Brain pericyte (primary cell): ENCODE results near the gene GUCD1.

Experiments
- DNase-seq: peaks from one replicate; pipeline ENCODE4 v3.0.0-alpha.2; 2012; ENCODE audit warnings: low read depth, low spot score

The GUCD1 gene

DNA sequence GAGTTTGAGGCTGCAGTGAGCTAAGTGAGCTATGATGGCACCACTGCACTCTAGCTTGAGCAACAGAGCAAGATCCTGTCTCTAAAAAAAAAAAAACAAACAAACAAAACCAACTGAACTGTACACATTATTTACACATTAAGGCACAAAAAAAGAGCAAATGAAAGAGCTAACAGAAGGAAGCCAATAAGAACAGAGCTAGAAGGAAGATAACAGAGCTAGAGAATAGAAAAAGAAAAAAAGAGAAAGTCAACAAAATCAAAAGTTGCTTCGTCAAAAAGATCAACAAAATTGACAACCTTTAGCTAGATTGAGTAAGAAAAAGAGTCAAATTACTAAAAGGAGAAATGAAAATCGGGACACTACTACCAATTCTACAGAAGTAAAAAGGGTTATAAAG lies 25.0 kb downstream of the GUCD1 start:
- no peak for DNase-seq

DNA sequence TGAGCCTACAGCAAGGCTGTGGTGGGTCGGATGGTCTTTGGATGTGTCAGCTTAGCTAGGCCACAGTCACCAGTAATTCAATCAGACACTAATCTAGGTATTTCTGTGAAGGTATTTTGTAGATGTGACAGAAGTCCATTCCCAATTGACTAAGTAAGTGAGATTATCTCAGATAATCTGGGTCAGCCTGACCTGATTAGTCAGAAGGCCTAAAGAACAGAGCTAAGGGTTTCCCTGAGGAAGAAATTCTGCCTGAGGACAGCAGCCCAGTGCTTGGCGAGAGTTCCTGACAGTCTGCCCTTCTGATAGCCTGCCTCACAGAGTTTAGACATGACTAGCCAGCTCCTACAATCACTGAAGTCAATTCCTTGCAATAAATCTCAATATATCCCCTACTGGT lies 28.7 kb downstream of the GUCD1 start:
- no peak for DNase-seq

DNA sequence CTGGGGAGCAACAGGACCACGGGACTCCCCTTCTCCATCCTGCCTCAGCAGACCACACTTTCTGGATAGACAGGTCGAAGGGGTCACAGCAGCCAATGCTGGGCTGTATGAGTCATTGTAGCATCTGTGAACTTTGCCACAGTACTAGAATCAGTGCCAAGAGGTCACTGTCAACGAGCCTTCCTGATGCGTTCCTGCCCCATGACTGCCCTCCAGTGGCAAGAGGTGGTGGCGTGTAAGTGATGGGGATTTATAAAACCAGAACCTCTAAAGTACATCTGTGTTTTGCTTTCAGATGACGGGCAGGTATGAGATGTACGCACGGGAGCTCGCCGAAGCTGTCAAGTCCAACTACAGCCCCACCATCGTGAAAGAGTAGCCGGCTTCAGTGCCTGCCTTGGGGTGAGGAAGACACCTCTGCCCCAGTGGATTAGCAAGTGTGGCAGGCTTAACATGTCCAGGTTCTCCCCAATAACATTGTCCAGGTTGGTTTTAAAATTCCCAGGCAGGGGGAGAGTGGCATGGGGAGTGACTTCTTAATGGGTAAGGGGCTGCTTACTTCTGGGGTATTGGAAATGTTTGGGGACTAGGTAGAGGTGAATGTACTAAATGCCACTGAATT lies 29.4 kb downstream of the GUCD1 start:
- DNase-seq = no peak

DNA sequence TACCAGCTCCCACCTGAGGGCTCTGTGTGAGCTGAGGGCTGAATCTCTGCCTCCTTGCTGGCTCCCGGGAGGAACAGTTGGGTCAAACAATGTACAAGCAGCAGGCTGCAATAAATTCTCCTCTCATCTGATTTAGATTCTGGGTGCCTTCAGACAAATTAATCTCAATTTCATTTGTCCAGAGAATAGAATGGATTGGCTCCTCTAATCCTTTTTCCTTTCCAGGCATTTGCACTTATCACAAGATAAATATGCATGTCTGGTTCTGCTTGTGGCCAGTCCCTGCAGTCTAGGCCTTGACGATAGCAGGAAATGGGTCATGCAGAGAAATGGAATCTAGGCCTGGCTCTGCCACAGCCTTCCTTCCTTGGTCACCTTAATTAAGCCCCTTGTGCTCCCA lies 31.1 kb downstream of the GUCD1 start:
- DNase-seq = no peak

DNA sequence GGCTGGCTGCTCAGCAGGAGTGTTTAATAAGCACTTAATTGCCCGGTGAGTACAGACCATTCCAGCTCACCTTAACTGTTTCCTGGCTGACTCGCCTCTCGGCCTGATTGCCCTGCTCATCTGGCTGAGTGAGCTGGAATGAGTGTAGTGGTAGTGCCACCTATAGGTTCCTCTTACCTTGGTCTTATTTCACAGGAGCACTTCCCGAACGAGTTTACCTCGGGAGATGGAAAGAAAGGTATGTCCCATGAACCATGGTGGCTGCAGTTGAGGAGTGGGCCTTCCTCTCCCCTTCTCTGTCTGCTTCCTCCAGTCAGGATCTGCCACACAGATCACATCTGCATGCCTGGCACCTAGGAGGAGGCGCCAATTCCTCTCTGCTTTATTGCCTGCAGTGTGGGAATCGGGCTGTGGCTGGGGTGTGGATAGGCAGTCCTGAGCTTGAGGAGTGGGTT lies 33.1 kb downstream of the GUCD1 start:
- DNase-seq = no peak

DNA sequence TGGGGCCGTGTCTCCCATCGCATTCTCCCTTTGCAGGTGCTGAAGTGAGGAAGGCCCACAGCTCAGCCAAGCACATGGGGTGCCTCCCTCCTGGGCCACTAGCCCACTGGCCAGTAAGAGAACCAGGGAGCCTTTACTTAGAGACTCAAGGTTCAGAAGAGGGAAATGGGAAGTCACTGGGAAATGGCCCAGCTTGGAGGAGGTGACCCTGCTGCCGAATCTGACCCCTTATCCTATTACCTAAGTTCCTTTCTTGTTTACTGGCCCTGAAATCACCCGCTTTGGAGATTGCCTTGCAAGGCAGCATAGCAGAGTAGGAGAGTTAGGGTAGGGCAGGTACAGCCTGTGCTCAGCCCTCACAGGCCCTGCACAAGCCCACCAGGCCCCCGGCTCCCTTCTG lies 35.4 kb downstream of the GUCD1 start:
- DNase-seq = no peak

DNA sequence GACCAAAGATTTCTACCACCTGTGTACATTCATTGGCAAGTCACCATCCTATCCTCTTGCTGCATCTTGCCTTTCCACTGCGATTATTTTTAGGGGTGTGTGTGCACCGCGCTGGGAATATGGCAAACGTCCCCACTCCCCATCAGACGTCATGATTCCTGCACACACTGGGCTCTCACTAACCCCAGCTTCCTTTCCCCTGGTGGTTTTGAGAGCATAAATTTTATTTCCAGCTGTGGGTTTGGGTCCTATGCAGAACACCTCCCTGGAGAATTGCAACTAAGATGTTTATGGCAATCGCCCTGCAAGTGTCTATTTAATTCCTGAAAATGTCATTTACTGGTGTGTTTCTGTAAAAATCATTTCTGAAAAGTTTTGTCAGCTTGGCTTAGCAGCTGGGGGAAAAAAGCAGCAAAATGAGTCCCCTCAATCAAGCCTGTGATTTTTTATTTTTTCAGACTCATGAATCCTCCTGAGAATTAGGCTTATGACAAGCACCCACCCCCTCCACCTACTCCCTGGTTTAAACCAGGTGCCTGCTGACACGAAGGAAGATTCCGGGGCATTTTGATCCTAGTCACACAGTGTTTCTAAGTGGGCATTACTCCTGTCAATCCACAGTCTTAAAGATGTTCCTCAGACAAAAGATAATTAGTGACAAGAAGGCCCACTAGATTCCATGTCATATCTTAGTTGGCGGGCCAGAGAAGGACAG lies 36.0 kb downstream of the GUCD1 start:
- DNase-seq = no peak

DNA sequence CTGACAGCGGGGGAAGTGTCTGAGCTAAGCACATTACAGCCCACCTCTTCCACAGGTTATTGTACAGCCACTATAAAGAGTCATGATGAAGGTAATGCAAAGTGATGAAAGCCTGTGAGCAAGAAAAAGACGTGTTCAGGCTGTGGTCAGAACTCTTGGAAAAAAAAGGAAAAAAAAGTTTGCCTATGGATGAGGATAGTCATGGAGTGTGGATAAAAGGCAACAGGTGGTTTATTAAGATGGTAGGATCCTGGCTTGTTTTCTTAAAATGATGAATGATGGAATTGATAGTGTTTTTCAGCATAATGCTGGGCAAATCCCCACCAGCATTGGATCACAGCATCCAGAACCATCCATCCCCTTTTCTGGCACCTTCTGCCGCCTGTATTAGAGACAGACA lies 36.7 kb downstream of the GUCD1 start:
- no peak for DNase-seq

DNA sequence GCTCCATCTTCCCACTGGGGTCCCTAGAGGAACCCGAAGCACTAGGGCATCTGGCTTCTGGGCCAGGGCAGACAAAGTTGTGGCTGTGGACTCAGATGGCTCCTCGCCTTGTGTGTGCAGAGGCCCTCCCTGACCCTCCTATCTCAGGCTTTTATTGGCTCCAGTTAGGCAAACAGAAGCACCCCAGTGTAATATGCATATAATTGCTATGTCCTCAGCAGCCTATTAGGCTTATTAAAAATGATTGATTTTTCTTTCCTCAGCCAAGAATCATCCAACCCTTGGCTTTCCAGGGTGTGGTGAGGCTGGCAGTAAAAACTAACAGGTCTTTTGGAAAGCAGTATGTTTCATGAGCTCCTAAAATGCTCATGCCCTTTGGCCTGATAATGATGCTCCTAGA lies 37.5 kb downstream of the GUCD1 start:
- DNase-seq = no peak

DNA sequence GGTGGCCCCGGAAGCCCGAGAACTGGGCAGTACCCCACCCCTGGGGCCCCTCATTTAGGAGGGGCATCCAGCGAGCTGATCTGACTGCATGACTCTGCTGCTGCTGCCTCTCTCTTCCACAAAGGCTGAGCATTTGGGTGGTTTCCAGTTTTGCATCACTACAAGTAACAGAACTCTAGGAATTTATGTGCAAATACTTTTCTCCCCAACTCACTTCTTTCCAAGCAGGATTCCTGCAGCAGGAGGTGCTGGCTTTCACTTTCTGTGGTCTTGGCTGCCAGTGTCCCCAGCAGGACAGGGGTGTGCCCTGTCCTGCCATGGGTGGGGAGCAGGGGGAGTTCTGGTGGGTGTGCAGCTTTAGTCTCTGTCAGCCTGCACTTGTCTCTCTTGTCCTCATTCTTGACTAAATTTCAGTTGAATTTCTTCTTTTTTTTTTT lies 38.6 kb downstream of the GUCD1 start:
- DNase-seq = no peak

DNA sequence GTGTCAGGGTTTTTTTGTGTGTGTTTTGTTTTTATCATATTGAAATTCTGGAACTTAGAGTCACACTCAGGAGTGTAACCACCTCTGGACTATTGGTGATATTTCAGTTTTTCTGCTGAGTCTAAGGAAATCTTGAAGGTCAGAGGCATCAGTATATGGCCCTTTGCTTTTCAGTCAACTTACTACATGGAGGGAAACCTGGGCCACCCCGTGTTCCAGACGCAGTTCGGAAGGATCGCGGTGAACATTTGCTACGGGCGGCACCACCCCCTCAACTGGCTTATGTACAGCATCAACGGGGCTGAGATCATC lies 40.0 kb downstream of the GUCD1 start:
- no peak for DNase-seq

DNA sequence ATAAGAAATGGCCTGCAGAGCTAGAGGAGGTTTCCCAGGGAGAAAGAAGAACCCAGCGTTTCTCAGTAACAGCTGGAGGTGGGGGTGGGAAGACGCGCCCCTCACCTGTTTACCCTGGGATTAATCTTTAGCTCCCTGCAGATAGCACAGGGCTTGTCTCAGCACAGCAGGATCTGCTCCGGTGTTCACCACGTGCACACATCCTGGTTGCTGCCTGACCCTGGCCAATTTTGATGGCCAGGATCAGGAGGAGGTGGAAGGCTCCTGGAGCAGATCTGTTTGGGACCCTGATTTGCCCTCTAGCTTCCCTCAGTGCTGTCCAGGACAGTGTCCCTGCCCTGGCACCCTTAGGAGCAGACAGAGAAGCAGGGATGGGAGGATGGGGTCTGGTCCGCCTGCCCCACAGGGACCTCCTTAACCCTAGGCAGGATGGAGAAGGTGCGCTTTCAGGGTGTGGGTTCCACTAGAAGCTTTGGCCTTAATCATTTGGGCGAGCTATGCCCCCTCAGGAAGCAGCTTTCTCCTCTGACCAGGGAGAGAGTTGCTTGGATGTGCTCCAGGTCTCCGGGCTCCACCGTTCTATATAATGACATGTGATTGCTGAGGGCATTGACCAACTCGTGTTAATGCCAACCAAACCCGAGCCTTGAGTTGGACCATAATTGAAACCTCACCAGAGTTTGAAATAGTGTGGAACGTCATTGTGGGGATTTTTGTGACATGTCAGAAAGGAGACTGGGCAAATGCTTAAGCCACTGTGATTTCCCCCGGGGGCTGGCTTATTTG lies 40.5 kb downstream of the GUCD1 start:
- DNase-seq = no peak

DNA sequence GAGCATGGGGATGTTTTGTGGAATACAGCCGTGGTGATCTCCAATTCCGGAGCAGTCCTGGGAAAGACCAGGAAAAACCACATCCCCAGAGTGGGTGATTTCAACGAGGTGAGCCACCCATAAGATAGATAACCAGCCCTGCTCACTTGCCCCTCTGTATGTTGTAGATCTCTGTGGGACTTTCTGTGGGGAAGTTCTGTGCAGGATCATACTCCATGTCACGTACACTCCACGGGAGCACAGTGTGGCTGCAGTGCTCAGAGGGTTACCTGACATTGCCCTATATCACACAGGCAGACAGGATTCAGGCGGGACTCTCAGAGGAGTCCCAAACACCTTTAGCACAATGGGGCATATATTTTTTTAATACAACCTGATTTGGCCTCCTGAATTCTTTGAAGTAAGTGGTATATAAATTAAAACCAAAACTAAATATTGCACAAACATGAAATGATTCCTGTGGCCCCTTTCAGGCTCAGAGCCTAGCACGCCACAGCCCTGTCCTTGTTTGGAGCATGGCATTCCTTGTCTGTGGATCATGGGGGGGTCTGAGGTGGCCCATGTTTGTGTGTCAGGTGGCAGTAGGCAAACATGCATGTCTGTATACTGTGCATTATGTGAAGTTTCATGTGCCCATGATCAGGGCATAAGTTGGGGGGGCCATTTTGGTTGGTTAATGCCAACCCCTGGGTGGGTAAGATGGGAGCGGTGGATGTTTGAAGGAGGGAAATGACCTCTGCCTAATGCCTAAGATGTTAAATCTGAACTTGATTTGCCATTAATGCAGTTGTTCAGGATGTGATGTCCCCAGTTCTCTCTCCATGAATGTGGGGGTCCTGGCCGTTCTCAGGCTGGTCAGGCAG lies 41.3 kb downstream of the GUCD1 start:
- DNase-seq = no peak

DNA sequence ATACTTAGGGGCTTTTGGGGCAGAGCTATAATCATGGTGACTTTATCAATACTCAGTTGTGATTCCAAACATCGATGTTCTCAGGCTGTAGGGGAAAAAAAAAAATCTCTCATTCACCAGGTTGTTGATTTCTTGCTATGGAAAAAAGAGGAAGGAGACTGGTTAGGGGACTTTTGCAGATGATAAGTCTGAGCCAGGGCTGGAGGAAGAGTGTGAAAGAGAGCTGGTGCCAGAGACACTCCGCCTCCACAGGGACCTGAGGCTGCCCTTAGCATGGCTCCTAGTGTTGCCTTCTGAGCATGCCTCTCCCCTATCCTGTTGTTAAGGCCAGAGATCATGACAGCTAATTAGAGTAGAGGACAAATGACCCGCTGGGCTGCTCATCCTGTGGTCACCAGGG lies 42.9 kb downstream of the GUCD1 start:
- no peak for DNase-seq

DNA sequence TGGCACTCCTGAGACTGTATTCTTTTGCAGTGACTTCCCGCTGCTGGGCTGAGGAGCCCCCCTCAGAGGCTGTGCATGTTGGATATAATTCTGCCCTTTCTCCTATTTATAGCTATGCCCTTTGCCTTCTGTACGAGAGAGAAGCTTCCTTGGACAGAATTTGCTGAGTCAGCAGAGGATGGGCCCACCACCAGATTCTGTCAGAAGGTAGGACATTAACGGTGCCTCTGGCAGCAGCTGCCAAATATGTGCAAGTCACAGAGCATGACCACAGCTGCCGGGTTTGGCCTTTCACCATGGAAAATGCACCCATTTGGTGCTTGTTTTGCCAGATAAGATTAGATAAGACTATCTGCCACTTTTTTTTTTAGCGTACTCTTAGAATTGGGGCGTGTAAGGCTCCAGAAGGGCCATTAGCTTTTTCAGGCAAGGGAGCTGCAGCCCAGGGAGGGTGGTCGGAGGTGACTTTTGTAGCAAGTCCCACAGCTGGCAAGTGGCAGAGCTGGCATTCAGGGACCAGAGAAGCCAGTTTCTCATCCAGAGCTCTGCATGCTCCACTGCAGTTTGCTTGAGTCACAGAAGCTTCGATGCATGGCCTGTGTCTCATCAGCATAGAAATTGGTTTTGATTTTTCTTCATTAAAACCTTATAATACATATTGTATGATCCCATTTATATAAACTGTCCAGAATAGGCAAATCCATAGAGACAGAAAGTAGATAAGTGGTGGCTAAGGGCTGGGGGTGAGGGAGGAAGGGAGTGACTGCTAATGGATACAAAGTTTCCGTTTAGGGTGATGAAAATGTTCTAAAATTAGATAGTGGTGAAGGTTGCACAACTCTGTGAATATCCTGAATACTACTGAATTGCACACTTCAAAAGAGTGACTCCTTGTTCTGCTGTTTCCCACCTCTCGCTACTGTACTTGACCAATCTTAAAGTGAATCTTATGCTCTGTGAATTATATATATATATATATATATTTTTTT lies 44.0 kb downstream of the GUCD1 start:
- DNase-seq = no peak

DNA sequence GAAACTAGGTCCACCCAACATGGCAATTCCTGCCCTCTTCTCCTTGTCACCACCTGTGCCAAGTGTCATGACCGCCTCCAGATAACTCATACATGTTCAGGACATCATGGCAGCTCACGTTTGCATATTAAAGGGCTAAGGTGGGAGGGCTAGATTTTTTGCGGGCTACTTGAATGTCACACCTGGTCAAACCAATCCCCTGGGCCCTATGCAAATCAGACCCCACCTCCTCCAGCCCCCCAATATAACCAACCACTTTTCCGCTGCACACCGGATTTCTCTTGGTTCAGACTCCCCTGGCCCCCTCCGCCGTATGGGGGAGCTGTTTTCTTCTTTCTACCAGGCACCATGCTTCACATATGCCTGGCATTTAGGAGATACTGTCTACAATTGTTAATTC lies 47.2 kb downstream of the GUCD1 start:
- no peak for DNase-seq

DNA sequence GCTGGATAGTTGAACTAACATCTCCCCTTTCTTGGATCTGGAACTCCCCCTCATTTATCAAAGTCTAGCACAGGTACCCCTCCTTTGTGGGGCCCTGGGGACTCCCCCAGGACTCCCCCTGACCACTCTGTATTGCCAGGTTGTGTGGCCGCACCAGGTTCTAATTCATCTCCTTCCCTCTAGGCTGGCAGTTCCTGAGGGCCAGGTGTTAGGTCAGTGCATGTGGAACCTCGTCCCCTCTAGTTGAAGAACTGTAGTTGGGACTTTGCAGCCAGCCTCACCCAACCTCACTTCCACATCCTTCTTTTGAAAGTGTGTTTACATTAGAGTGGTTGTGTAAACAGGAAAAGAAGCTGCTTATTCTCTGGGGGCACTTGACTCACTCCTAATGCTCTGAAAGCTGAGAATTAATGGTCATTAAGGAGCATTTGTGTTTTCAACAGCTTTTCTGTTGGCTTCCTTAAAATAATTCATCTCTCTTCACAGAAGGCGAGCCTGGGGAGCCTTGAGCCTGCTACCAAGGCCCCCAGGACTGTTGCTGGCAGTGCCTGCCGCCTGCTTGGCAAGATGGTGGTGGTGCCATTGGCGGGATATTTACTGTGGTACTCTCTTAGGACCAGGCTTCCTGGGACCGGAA lies 48.0 kb downstream of the GUCD1 start:
- DNase-seq = no peak

DNA sequence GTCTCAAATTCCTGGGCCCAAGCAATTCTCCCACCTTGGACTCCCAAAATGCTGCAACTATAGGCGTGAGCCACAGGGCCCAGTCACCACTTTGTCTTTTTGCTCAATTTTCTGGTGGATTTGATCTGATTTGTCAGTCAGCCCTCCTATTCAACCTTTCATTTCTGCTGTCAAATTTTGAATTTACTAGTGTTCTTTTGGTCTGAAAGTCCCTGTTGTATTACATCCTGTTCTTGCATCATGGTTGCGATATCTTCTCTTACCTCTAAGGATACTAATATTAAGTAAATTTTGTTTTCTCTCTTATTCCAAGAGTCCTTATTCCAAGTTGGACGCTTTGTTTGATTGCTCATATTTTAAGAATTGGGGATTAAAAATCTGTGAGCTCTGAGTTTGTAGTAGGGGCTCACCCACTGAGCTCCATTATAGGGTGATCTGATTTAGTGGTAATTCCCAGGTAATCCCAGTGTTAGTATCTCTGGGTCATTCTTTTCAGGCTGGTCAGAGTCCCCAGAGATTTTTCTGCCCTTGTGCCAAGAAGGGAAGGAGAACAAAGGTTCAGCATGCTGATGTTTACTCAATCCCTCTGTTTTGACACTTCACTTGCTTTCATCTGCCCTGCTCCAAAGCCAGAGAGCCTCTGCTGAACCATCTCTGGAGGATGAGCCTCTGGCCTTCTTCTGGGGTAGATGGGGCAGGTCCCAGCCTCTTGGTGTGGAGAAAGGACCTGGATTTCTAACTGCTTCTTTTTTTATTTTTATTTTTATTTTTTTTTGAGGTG lies 49.8 kb downstream of the GUCD1 start:
- DNase-seq = no peak

DNA sequence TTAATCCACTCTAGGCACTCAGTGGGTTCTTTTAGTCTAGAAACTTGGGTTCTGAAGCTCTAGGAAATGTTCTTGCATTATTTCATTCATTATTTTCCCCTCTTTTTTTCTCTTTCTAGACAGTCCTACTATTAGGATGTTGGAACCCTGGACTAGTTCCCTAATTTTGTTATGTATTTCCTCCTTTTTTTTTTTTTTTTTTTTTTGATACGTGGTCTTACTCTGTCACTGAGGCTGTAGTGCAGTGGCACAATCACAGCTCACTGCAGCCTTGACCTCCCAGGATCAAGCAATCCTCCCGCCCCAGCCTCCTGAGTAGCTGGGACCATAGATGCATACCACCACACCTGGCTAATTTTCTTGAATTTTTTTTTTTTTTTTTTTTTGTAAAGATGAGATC lies 50.4 kb downstream of the GUCD1 start:
- DNase-seq = no peak
